ENCODE data around the gene NYAP2.

Gene NYAP2

GRCh38 chr2:225429717-225430116, 30.2 kb downstream of the NYAP2 start:
- no peak for DNase-seq

DNA sequence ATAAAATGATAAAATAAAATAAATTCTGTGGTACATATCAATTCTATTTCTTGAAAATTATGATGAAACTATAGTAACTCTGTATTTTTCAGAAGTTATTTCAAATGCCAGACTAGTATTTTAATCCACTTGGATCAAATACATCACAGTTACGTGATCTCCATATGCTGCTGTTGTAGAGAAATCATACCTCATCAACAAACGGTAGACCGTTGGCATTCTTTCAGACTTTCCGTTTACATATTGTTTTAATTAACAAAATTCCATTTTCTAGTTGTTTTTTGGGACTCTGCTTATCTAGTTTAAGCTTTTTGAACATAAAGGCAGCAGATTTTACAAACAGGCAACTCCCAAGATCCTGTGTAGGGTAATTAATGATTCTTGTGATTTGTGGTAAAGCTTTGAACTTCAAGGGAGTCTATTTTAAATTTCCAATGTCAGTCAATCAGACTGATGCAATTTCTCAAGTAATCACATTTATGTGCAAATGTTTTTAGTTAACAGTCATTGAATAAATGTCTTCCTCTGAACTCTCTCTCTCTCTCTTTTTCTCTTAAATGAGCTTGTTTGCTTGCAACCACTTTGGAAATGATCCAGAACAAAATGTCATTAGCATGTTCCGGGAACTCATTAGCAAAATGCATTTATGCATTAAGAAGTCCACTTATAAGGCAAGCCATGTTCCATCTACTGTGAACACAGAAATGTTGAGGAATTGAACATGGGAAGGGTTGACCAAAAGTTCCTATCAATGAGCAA, 31.8 kb downstream of the NYAP2 start:
- DNase-seq = no peak

- DNase-seq = no peak
These were observed 34.5 kb downstream of the NYAP2 start for GRCh38 chr2:225434014-225434413.

- DNase-seq = no peak
These were observed 37.8 kb downstream of the NYAP2 start for GRCh38 chr2:225437319-225437718.

- DNase-seq = no peak
These were observed 38.7 kb downstream of the NYAP2 start for GRCh38 chr2:225438248-225438647.

DNA sequence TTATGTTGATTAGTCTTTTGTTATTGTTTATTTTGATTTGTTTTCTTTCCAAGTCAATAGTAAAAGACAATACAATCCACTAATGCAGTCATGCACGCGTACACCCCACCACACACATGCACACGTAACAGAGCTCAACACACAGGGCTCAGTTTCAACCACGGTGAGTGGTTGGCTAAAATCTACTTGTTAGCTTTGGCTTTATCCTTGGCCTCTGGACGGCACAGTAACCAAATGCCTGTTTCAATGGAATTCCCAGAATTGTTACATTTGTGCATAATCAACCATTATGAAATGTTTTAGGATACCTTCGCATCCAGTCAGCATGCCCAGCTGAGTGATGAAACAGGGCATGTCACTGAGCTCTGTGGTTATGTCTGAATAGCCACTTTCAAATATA, 53.2 kb downstream of the NYAP2 start:
- no peak for DNase-seq

GRCh38 chr2:225454412-225454811, 54.9 kb downstream of the NYAP2 start:
- DNase-seq = no peak

DNA sequence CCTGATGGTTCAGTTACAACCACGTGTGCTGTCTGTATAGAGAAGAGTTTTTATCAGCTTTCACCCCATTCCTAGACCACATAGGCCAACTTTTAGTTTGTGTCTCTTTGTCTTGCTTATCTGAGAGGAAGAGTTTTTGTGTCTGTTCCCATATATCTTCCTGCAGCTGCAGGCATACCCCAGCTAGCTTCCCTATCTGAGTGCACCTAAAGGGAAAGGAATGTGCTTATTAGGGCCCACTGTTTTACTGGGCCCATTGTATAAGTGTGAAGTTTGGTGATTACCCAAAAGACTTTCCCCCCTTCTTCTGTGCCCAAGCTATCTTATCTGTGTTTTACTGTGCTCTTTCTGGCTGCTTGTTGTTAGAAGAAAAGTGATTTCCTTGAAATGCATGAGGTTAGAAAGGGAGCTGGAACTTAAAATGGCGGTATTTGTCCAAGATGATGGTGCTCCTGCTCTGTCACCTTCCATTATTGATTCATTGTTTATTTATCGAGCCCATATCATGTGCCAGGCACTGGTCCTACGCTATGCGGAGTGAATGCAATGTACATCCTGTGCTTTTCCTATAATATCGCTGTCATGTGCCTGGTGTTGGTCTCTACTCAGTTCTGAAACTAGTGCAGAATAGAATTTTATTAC, 57.2 kb downstream of the NYAP2 start:
- DNase-seq = no peak

- no peak for DNase-seq
These were observed 58.0 kb downstream of the NYAP2 start for GRCh38 chr2:225457482-225457881.

GRCh38 chr2:225458431-225459117, 59.1 kb downstream of the NYAP2 start:
- no peak for DNase-seq

DNA sequence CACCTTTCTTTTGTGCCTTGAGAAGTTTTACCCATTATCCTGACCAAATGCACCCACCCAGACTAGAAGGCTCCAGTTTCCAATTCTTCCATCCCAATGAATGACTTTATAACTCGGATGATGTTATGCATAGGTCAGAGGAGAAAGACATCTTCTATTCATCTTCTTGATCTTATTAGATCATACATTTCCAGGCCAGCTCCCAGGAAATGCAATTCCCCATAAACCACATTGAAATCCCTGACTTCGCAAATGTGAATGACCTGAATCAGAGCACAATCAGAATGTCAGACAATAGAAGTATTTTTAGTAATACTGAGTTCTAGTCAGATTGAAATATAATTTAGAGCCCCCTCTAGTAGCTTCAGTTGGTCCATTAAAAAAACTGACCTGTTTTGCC, 62.9 kb downstream of the NYAP2 start:
- no peak for DNase-seq

GRCh38 chr2:225462945-225463344, 63.4 kb downstream of the NYAP2 start:
- DNase-seq = no peak

GRCh38 chr2:225463449-225463848, 63.9 kb downstream of the NYAP2 start:
- no peak for DNase-seq

DNA sequence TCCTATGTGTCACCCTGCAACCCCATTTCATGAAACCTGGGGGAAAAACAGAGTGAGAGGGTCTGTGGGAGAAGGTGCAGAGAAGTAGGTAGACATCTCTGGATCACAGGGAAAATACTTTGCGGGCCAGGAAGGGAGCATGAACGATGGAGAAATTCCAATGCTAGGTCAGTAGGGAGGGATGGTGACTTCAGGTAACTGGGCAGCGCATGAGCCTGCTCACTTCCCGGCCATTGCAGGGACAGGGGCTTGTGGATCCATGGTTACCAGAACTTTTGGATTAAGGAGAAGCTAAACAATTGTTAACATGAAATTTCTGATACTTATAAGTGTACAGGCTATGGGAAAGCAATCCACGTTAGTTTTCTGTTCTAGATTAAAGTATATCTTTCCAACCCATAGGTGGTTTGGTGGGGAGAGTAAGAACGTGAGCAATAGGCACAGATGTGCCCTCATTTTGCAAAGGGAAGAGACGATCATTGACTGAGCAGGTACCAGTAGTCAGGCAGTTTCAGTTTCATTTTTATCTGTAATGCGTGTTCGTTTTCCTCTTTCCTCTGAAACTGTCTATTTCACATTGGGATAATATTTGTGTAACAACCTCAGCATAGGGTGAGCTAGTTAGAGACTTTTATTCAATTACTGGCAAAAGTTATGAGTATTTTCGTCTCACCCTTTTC, 65.0 kb downstream of the NYAP2 start:
- DNase-seq = no peak

GRCh38 chr2:225465827-225466226, 66.3 kb downstream of the NYAP2 start:
- no peak for DNase-seq

DNA sequence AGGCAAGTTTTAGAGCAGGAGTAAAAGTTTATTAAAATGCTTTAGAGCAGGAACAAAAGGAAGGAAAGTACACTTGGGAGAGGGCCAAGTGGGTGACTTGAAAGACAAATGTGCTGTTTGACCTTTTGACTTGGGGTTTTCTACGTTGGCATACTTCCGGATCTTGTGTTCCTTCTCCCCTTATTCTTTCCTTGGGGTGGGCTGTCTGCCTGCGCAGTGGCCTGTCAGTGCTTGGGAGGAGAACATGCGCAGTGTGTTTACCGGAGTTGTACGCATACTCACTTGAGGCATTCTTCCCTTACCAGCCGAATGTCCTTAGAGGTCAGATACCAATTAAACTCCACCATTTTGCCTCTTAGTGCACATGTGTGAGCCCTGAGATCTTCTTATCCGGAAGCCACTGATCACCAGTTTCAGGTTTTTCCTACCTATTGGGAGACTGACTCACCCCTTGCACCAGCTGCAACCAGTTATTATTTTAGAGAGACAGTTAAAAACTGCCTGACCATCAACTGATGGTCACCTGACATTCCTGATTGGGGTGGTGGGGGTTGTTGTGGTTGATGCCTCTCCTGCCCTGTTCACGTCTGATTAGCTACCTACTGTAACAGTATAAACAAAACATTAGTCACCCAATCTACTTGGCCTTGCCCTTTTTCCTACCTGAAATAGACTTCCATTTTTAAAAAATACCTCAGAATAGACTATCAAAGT, 67.5 kb downstream of the NYAP2 start:
- no peak for DNase-seq

DNA sequence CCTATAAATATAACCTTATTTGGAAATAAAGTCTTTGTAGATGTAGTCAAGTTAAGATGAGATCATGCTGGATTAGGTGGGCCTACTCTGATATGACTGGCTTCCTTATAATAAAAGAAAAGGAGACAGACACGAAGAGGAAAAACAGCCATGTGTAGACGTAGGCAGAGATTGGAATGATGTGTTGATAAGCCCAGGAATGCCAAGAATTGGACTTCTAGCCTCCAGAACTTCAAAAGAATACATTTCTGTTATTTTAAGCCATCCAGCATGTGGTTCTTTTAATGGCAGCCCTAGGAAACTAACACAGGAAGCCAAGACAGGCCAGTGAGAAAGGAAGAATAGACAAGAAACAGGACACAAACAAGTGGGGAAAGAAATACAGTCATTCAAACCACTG, 68.6 kb downstream of the NYAP2 start:
- no peak for DNase-seq

DNA sequence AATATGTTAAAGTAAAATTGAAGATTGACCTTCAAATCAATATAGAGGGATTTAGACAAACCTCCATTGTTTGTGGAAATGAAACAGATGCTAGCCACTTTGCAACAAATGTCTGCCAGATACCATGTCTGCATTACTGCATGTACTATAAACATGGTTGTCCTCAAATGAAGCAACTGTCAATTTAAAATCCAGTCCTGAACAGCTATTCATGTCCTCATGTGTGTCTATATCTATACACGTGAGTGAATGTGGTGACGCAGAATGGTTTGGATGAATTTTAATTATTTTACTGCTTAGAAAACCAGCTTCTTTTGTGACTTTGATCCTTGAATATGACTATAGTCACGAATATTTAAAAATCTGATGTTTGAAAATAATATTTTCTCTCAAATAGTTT, 71.5 kb downstream of the NYAP2 start:
- DNase-seq = no peak

DNA sequence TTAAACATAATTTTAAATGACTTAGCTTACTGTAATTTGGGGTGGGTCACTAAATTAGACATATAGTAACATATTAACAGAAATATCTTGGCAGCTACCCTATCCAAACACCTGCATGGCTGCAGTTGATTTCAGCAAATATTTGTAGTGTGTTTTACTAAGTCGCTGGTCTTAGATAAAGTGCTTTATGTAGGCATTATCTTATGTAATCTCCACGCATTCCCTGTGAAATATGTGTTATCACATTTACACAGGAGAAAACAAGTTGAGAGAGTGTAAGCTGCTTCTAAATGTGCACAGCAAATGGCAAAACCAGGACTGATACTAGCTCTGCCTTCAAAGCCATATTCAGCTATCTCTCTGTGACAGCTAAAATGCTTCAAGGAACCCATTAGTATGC, 72.0 kb downstream of the NYAP2 start:
- DNase-seq = no peak

DNA sequence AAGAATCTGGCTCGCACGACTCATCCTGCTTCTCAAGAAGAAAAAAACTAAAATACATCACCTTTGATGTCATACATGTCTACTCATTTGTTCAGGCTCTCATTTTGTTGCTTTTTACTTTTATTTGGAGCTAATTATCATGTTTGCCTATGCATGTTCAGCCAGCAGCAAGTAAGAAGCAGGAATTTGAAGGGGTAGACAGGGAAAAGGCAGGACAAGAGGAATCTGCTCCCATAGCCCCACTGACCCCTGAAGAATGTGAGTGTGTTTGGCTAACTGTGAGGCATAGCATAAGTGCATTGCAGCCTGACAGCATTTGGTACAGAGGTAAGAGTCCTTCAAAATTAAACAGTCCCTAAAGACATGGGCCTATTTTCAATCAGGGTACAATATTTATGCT, 72.7 kb downstream of the NYAP2 start:
- DNase-seq = no peak

DNA sequence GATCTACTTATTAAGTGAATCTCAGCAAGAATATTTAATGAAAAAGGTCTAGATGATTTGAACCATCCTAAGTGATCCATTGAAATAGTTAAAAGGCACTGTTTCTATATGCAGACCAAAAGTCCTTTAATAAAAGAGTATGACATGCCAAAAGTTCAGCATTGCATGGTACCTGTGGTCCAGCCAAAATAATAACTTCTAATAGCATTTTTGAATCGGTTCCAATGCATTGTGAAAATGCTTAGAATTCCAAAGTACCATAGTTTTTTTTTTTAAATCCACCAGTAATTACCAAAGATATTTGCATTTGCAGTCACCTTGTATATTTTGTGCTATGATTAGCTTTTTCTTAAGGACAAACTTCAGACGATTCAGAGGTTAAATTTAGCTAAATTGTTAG, 79.9 kb downstream of the NYAP2 start:
- no peak for DNase-seq

DNA sequence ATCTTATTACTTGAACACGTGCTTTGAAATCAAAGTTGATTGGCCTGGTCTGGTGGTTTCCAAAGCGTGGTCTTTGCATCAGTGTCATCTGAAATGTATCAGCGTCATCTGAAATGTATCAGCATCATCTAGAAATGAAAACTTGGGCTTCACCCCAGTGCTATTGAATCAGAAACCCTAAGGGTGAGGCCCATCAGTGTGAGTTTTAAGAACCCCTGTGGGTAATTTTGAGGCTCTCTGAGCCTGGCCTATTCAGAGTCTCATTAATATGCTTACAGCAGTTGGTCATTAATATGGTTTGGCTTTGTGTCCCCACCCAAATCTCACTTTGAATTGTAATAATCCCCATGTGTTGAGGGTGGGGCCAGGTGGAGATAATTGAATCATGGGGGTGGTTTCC, 85.2 kb downstream of the NYAP2 start:
- no peak for DNase-seq

DNA sequence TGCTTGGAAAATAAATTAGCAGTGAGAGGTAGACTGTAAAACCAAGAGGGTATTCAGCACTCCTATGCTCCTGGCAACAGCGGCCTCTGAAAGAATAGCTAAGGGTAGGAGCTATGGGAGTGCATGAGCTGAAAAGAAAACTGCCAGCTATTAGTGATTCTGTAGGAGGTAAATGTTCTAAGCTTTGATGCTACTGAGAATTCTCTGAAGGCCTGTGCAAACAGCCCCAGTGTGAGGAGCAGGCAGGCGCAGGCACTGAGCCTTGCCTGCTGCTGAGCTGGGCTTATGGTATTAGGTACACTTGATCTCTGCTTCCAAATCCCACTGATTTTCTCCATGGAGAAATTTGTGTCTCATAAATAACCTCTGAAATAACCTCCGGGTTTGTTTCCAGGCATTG, 86.7 kb downstream of the NYAP2 start:
- no peak for DNase-seq

All from AML-193 (cell line).